ENCODE results near the gene SLMAP. TPM values are rescaled to one million over a fixed set of nuclear protein-coding genes. Genes with fewer than 3 reads are reported as not detected.

The SLMAP gene
- total and polyA plus RNA-seq, 2 of the 13 experiments (the other 11 are each of a cell fraction or from before 2014, with no cell fraction given): 24.0 to 48.3 TPM

DNA sequence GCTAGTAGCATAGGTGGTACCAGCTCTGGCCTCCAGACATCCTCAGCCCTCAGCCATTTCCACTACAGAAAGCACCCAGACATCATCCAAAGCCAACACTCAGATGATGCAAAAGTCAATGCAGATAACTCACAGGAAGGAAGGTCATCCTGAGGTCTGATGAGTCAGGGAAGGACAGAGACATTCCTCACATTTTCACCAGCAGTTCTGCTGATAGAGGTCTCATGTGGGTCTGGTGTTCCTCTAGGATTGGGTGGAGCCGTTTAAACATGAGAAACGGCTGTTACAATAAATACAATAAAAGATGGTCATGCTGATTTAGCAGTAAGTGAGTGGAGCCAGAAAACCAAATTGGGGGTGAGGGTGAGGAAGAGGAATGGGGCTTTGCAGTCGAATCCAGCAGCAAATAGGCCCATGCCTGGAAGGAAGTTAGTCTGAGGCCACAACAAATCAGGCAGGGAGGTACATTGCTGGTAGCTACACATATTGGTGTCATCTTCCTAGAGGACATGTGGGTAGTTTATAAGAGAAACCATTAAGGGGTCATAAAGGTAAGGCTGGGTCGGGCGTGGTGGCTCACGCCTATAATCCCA is 218.8 kb downstream of the SLMAP start (continued):
- TF ChIP-seq, protein P1, sequence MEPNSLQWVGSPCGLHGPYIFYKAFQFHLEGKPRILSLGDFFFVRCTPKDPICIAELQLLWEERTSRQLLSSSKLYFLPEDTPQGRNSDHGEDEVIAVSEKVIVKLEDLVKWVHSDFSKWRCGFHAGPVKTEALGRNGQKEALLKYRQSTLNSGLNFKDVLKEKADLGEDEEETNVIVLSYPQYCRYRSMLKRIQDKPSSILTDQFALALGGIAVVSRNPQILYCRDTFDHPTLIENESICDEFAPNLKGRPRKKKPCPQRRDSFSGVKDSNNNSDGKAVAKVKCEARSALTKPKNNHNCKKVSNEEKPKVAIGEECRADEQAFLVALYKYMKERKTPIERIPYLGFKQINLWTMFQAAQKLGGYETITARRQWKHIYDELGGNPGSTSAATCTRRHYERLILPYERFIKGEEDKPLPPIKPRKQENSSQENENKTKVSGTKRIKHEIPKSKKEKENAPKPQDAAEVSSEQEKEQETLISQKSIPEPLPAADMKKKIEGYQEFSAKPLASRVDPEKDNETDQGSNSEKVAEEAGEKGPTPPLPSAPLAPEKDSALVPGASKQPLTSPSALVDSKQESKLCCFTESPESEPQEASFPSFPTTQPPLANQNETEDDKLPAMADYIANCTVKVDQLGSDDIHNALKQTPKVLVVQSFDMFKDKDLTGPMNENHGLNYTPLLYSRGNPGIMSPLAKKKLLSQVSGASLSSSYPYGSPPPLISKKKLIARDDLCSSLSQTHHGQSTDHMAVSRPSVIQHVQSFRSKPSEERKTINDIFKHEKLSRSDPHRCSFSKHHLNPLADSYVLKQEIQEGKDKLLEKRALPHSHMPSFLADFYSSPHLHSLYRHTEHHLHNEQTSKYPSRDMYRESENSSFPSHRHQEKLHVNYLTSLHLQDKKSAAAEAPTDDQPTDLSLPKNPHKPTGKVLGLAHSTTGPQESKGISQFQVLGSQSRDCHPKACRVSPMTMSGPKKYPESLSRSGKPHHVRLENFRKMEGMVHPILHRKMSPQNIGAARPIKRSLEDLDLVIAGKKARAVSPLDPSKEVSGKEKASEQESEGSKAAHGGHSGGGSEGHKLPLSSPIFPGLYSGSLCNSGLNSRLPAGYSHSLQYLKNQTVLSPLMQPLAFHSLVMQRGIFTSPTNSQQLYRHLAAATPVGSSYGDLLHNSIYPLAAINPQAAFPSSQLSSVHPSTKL (CRISPR knock-in tag; IDR thresholded peaks at IDR 0.05): peak; percentile 92
- 0 out of 2 replicates have a peak, but pooled peaks have one; percentile 21 for TF ChIP-seq ZFX (CRISPR knock-in tag; IDR thresholded peaks at IDR 0.05; ENCODE audit: low read depth)
- 0 out of 2 replicates have a peak, but pooled peaks have one; percentile 20 for TF ChIP-seq TGIF2 (CRISPR knock-in tag; IDR thresholded peaks at IDR 0.05)
- TF ChIP-seq, protein P2, sequence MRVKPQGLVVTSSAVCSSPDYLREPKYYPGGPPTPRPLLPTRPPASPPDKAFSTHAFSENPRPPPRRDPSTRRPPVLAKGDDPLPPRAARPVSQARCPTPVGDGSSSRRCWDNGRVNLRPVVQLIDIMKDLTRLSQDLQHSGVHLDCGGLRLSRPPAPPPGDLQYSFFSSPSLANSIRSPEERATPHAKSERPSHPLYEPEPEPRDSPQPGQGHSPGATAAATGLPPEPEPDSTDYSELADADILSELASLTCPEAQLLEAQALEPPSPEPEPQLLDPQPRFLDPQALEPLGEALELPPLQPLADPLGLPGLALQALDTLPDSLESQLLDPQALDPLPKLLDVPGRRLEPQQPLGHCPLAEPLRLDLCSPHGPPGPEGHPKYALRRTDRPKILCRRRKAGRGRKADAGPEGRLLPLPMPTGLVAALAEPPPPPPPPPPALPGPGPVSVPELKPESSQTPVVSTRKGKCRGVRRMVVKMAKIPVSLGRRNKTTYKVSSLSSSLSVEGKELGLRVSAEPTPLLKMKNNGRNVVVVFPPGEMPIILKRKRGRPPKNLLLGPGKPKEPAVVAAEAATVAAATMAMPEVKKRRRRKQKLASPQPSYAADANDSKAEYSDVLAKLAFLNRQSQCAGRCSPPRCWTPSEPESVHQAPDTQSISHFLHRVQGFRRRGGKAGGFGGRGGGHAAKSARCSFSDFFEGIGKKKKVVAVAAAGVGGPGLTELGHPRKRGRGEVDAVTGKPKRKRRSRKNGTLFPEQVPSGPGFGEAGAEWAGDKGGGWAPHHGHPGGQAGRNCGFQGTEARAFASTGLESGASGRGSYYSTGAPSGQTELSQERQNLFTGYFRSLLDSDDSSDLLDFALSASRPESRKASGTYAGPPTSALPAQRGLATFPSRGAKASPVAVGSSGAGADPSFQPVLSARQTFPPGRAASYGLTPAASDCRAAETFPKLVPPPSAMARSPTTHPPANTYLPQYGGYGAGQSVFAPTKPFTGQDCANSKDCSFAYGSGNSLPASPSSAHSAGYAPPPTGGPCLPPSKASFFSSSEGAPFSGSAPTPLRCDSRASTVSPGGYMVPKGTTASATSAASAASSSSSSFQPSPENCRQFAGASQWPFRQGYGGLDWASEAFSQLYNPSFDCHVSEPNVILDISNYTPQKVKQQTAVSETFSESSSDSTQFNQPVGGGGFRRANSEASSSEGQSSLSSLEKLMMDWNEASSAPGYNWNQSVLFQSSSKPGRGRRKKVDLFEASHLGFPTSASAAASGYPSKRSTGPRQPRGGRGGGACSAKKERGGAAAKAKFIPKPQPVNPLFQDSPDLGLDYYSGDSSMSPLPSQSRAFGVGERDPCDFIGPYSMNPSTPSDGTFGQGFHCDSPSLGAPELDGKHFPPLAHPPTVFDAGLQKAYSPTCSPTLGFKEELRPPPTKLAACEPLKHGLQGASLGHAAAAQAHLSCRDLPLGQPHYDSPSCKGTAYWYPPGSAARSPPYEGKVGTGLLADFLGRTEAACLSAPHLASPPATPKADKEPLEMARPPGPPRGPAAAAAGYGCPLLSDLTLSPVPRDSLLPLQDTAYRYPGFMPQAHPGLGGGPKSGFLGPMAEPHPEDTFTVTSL (CRISPR knock-in tag; IDR thresholded peaks at IDR 0.05; ENCODE audit: borderline replicate concordance): 0 out of 2 replicates have a peak, but pooled peaks have one; percentile 36
- peak; percentile 98 for TF ChIP-seq RXRB (CRISPR knock-in tag; IDR thresholded peaks at IDR 0.05; ENCODE audit: borderline replicate concordance)
- TF ChIP-seq MBD4 (IDR thresholded peaks at IDR 0.05; ENCODE audit: borderline replicate concordance, low read length): no peak
- no peak for TF ChIP-seq TBX3 (IDR thresholded peaks at IDR 0.05; ENCODE audit: borderline replicate concordance)
- no peak for TF ChIP-seq MED13 (CRISPR knock-in tag; IDR thresholded peaks at IDR 0.05)
- TF ChIP-seq ZNF713 (CRISPR knock-in tag; IDR thresholded peaks at IDR 0.05): no peak
- TF ChIP-seq, protein P3, sequence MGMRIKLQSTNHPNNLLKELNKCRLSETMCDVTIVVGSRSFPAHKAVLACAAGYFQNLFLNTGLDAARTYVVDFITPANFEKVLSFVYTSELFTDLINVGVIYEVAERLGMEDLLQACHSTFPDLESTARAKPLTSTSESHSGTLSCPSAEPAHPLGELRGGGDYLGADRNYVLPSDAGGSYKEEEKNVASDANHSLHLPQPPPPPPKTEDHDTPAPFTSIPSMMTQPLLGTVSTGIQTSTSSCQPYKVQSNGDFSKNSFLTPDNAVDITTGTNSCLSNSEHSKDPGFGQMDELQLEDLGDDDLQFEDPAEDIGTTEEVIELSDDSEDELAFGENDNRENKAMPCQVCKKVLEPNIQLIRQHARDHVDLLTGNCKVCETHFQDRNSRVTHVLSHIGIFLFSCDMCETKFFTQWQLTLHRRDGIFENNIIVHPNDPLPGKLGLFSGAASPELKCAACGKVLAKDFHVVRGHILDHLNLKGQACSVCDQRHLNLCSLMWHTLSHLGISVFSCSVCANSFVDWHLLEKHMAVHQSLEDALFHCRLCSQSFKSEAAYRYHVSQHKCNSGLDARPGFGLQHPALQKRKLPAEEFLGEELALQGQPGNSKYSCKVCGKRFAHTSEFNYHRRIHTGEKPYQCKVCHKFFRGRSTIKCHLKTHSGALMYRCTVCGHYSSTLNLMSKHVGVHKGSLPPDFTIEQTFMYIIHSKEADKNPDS (CRISPR knock-in tag; IDR thresholded peaks at IDR 0.05): no peak
- peak; percentile 20; the same call in 1 of the 2 replicates for TF ChIP-seq HOXA3 (CRISPR knock-in tag; IDR thresholded peaks at IDR 0.05)
- no peak for TF ChIP-seq RFXAP (CRISPR knock-in tag; IDR thresholded peaks at IDR 0.05; ENCODE audit: borderline replicate concordance)
- TF ChIP-seq, protein P4, sequence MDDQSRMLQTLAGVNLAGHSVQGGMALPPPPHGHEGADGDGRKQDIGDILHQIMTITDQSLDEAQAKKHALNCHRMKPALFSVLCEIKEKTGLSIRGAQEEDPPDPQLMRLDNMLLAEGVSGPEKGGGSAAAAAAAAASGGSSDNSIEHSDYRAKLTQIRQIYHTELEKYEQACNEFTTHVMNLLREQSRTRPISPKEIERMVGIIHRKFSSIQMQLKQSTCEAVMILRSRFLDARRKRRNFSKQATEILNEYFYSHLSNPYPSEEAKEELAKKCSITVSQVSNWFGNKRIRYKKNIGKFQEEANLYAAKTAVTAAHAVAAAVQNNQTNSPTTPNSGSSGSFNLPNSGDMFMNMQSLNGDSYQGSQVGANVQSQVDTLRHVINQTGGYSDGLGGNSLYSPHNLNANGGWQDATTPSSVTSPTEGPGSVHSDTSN (CRISPR knock-in tag; IDR thresholded peaks at IDR 0.05; ENCODE audit: borderline replicate concordance): no peak
- peak; percentile 87 for TF ChIP-seq NR2F6 (IDR thresholded peaks at IDR 0.05)
- TF ChIP-seq NR2F6 (CRISPR knock-in tag; IDR thresholded peaks at IDR 0.05): peak; percentile 96
- 0 out of 2 replicates have a peak, but pooled peaks have one; percentile 44 for TF ChIP-seq ZNF136 (CRISPR knock-in tag; IDR thresholded peaks at IDR 0.05; ENCODE audit: low read depth)
- TF ChIP-seq ZNF616 (CRISPR knock-in tag; IDR thresholded peaks at IDR 0.05; ENCODE audit: low read depth): no peak
